RWPE1 (cell line): Measurements from ENCODE around the gene CRYBA2.

Experiments used
- CTCF ChIA-PET: fragments of 350-600 bp; sonication (Branson Sonifier 250); formaldehyde crosslinking; extraction: SDS; loops from one replicate; lab custom pipeline; 2021; lab: Yijun Ruan, JAX
- POLR2A ChIA-PET: fragments of 400-600 bp; formaldehyde crosslinking; extraction: SDS; loops from one replicate; lab custom pipeline; 2020; ENCODE audit warnings: antibody characterized with exemption; ENCODE audit not compliant: low non-redundant PET; lab: Yijun Ruan, JAX
- DNase-seq: peaks from one replicate; pipeline ENCODE4 v3.0.0; 2012; ENCODE audit warnings: low spot score
- H3K27ac ChIP-seq: fragments of 450-650 bp; 2 replicates; pipeline ENCODE4 v1.5.1; 2017
- CTCF ChIP-seq: fragments of 450-650 bp; conservative IDR thresholded peaks from 2 replicates; pipeline ENCODE4 v1.5.1; 2017; ENCODE audit warnings: low read depth, mild to moderate bottlenecking

The CRYBA2 gene

GRCh38 chr2:219020604-219021365 lies 27.6 kb upstream of the CRYBA2 start:
- TF ChIP-seq CTCF = no peak
- ChIA-PET CTCF (interaction anchor here (1.7 kb wide), 1 partner anchor 9 kb away, joined by 11 read pairs; no protein-coding TSS in a partner anchor), POLR2A (no interaction called here)
- H3K27ac ChIP-seq = no peak overlapping the region
- DNase-seq = no peak

GRCh38 chr2:219019436-219019835 lies 26.2 kb upstream of the CRYBA2 start:
- no peak for TF ChIP-seq CTCF
- H3K27ac ChIP-seq = no peak overlapping the region
- ChIA-PET CTCF (interaction anchor here (0.6 to 2.0 kb wide), 2 partner anchors 10 to 122 kb away, joined by 3 to 8 read pairs; no protein-coding TSS in a partner anchor), POLR2A (no interaction called here)
- DNase-seq = no peak

GRCh38 chr2:219018726-219019125 lies 25.5 kb upstream of the CRYBA2 start:
- TF ChIP-seq CTCF = no peak
- CTCF ChIA-PET = interaction anchor here (0.6 to 2.0 kb wide), 3 partner anchors 8 to 121 kb away, joined by 3 to 8 read pairs (median 3); no protein-coding TSS in a partner anchor
- POLR2A ChIA-PET = no interaction called here
- no peak overlapping the region for H3K27ac ChIP-seq
- no peak for DNase-seq

- POLR2A ChIA-PET = no interaction called here
- TF ChIP-seq CTCF = no peak
- no peak overlapping the region for H3K27ac ChIP-seq
- DNase-seq = no peak
- CTCF ChIA-PET = interaction anchor here (0.8 to 2.0 kb wide), 4 partner anchors 8 to 136 kb away, joined by 3 to 8 read pairs (median 4); no protein-coding TSS in a partner anchor
Observed at GRCh38 chr2:219018286-219018685, 25.1 kb upstream of the CRYBA2 start.

- CTCF ChIA-PET = interaction anchor here (0.8 to 1.0 kb wide), 3 partner anchors 14 to 137 kb away, joined by 3 to 5 read pairs (median 3); no protein-coding TSS in a partner anchor
- no peak for DNase-seq
- H3K27ac ChIP-seq = no peak overlapping the region
- TF ChIP-seq CTCF = no peak
- POLR2A ChIA-PET = no interaction called here
Observed at GRCh38 chr2:219017201-219017931, 24.1 kb upstream of the CRYBA2 start.

GRCh38 chr2:219016721-219017120 lies 23.5 kb upstream of the CRYBA2 start:
- ChIA-PET CTCF (interaction anchor here (0.9 to 1.5 kb wide), 2 partner anchors 13 to 15 kb away, joined by 3 to 5 read pairs; no protein-coding TSS in a partner anchor), POLR2A (no interaction called here)
- no peak for DNase-seq
- no peak for TF ChIP-seq CTCF
- no peak overlapping the region for H3K27ac ChIP-seq
